Measurements from ENCODE around the gene CHRND.

Gene CHRND

DNA sequence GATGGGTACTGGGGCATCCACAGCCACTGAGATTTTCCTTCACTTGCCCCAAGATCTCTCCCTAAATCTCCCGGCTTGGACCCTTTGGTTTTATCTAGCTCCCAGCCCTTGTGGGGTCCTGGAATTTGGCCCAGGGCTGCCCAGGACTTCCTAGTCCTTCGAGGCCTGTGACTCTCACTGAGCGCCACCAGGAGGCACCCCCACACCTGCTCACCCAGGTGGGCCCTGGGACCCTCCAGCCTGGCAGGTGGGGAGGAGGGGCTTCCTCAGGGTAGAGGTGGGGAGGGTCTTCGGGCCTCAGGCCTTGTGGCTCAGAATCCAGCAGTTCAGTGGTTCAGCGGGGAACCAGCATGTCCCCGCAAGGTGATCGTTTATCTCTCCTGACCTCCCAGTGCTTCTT is 17.7 kb upstream of the CHRND start:
- no peak for TF ChIP-seq GABPA (IDR thresholded peaks at IDR 0.05; ENCODE audit: low read depth)
- TF ChIP-seq, protein P1, sequence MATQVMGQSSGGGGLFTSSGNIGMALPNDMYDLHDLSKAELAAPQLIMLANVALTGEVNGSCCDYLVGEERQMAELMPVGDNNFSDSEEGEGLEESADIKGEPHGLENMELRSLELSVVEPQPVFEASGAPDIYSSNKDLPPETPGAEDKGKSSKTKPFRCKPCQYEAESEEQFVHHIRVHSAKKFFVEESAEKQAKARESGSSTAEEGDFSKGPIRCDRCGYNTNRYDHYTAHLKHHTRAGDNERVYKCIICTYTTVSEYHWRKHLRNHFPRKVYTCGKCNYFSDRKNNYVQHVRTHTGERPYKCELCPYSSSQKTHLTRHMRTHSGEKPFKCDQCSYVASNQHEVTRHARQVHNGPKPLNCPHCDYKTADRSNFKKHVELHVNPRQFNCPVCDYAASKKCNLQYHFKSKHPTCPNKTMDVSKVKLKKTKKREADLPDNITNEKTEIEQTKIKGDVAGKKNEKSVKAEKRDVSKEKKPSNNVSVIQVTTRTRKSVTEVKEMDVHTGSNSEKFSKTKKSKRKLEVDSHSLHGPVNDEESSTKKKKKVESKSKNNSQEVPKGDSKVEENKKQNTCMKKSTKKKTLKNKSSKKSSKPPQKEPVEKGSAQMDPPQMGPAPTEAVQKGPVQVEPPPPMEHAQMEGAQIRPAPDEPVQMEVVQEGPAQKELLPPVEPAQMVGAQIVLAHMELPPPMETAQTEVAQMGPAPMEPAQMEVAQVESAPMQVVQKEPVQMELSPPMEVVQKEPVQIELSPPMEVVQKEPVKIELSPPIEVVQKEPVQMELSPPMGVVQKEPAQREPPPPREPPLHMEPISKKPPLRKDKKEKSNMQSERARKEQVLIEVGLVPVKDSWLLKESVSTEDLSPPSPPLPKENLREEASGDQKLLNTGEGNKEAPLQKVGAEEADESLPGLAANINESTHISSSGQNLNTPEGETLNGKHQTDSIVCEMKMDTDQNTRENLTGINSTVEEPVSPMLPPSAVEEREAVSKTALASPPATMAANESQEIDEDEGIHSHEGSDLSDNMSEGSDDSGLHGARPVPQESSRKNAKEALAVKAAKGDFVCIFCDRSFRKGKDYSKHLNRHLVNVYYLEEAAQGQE (IDR thresholded peaks at IDR 0.05; ENCODE audit: insufficient replicate concordance, low read depth) = no peak
- TF ChIP-seq POLR2AphosphoS5 (IDR thresholded peaks at IDR 0.05; ENCODE audit: low read depth) = no peak
- no peak for TF ChIP-seq SPI1 (IDR thresholded peaks at IDR 0.05; ENCODE audit: borderline replicate concordance, low read depth)
- TF ChIP-seq, protein P2, sequence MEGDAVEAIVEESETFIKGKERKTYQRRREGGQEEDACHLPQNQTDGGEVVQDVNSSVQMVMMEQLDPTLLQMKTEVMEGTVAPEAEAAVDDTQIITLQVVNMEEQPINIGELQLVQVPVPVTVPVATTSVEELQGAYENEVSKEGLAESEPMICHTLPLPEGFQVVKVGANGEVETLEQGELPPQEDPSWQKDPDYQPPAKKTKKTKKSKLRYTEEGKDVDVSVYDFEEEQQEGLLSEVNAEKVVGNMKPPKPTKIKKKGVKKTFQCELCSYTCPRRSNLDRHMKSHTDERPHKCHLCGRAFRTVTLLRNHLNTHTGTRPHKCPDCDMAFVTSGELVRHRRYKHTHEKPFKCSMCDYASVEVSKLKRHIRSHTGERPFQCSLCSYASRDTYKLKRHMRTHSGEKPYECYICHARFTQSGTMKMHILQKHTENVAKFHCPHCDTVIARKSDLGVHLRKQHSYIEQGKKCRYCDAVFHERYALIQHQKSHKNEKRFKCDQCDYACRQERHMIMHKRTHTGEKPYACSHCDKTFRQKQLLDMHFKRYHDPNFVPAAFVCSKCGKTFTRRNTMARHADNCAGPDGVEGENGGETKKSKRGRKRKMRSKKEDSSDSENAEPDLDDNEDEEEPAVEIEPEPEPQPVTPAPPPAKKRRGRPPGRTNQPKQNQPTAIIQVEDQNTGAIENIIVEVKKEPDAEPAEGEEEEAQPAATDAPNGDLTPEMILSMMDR (IDR thresholded peaks at IDR 0.05; ENCODE audit: insufficient read depth, low read length) = no peak
- no peak overlapping the region for H3K27ac ChIP-seq (replicated peaks)
- peaks cover 27% of the 10 kb centered on the region for H3K27me3 ChIP-seq (ENCODE audit: insufficient read depth, poor library complexity, severe bottlenecking)
- no peak for DNase-seq (ENCODE audit: low read depth in 1 of 2, low spot score in 1 of 2)
- H3K4me3 ChIP-seq (replicated peaks; ENCODE audit: insufficient read depth, low read length) = no peak overlapping the region

DNA sequence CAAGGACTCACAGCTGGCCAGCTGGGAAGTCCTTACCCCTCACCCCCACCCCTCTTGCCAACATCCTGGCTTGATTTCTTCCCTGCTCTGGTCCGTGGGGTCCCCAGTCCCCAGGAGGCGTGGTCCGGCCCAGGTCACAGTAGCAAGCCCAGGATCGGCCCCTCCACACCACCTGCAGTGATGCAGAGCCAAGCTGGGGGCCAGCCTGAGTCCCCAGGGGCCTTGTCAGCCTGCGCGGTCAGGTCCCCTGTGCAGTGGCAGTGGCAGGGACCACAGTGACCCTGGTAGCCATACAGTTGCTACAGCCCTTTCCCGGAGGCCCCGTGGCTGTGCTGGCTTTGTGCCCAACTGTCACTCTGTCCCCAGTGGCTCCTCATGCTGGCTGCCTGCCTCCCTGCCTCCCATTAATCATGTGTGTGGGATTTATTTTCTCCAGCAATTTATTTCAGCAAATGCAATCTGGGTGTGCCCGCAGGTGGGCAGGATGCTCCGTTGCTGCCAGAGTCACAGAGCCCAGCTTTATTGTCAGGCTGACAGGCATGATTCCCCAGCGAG is 14.5 kb upstream of the CHRND start:
- Histone ChIP-seq H3K27ac (replicated peaks) (no peak overlapping the region), H3K4me3 (replicated peaks; ENCODE audit: insufficient read depth, low read length) (no peak overlapping the region), H3K27me3 (ENCODE audit: insufficient read depth, poor library complexity, severe bottlenecking) (peaks cover 4% of the 10 kb centered on the region)
- no peak for TF ChIP-seq POLR2AphosphoS5 (IDR thresholded peaks at IDR 0.05; ENCODE audit: low read depth)
- TF ChIP-seq, protein P2 (IDR thresholded peaks at IDR 0.05; ENCODE audit: insufficient read depth, low read length) = no peak
- TF ChIP-seq, protein P1 (IDR thresholded peaks at IDR 0.05; ENCODE audit: insufficient replicate concordance, low read depth) = no peak
- no peak for TF ChIP-seq GABPA (IDR thresholded peaks at IDR 0.05; ENCODE audit: low read depth)
- no peak for TF ChIP-seq SPI1 (IDR thresholded peaks at IDR 0.05; ENCODE audit: borderline replicate concordance, low read depth)
- DNase-seq (ENCODE audit: low read depth in 1 of 2, low spot score in 1 of 2) = no peak

DNA sequence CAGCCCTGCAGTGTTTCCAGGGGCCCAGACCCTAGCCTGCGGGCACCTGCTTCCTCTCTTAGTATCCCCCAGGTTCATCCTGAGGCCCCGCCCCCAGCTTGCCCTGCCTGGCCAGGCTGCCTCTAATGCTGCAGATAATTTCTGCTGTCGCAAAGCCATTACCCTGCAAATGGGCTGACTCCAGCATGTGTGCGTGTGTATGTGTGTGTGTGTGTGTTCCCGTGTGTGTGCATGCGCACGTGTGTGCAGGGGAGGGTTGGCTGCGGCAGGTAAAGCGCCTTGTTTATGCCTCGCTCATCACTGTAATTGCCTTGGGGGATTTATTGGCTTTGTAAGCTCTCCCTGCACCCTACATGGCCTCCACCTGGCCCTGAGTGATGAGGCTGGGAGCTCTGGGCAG is 13.4 kb upstream of the CHRND start:
- no peak for DNase-seq (ENCODE audit: low read depth in 1 of 2, low spot score in 1 of 2)
- no peak overlapping the region for H3K4me3 ChIP-seq (replicated peaks; ENCODE audit: insufficient read depth, low read length)
- H3K27ac ChIP-seq (replicated peaks) = no peak overlapping the region
- TF ChIP-seq, protein P2 (IDR thresholded peaks at IDR 0.05; ENCODE audit: insufficient read depth, low read length) = no peak
- TF ChIP-seq SPI1 (IDR thresholded peaks at IDR 0.05; ENCODE audit: borderline replicate concordance, low read depth) = no peak
- TF ChIP-seq GABPA (IDR thresholded peaks at IDR 0.05; ENCODE audit: low read depth) = no peak
- no peak for TF ChIP-seq POLR2AphosphoS5 (IDR thresholded peaks at IDR 0.05; ENCODE audit: low read depth)
- TF ChIP-seq, protein P1 (IDR thresholded peaks at IDR 0.05; ENCODE audit: insufficient replicate concordance, low read depth) = no peak
- H3K27me3 ChIP-seq (ENCODE audit: insufficient read depth, poor library complexity, severe bottlenecking) = peaks cover 4% of the 10 kb centered on the region
